Cardiac septum (tissue), 1 donor: Measurements from ENCODE around the gene PIK3R4. TPM values are rescaled to one million over a fixed set of nuclear protein-coding genes. Genes with fewer than 3 reads are reported as not detected.

Experiments used
- DNase-seq: peaks from one replicate; pipeline ENCODE4 v3.0.0-alpha.2; 2020; ENCODE audit warnings: low spot score
- intact Hi-C: fragments of 100-400 bp; cut with DNase I; formaldehyde crosslinking; loops from one replicate; pipeline ENCODE4 v1.14.0; 2022
- total RNA-seq: library from RNA; stranded (reverse); fragmentation: NEBNext Ultra II Directional; extraction: Animal tissue kit (Norgen Biotek cat#: 25700); gene quantifications from one replicate; pipeline ENCODE4 v1.2.1, GENCODE V29; 2021
- donor health status: DM: no; HTN: no; CAD: no.

PIK3R4 gene
- total RNA-seq, 1 donor from 2014 or later = 13.4 TPM

- intact Hi-C loops = no loop called here
These were observed 91.7 kb downstream of the PIK3R4 start for GRCh38 chr3:130654921-130655320.

GRCh38 chr3:130654091-130654490 is 92.5 kb downstream of the PIK3R4 start:
- intact Hi-C loops = no loop called here
- DNase-seq = no peak

More at GRCh38 chr3:130654921-130655320, 91.7 kb downstream of the PIK3R4 start:
- no peak for DNase-seq

- intact Hi-C loops = no loop called here
- no peak for DNase-seq
These were observed 97.5 kb downstream of the PIK3R4 start for GRCh38 chr3:130649061-130649654.

GRCh38 chr3:130648293-130648692 is 98.3 kb downstream of the PIK3R4 start:
- intact Hi-C loops = no loop called here
- DNase-seq = no peak

GRCh38 chr3:130645261-130645660 is 101.4 kb downstream of the PIK3R4 start:
- intact Hi-C loops = no loop called here
- no peak for DNase-seq

GRCh38 chr3:130644628-130645253 is 101.9 kb downstream of the PIK3R4 start:
- DNase-seq = no peak
- intact Hi-C loops = no loop called here

GRCh38 chr3:130640027-130640426 is 106.6 kb downstream of the PIK3R4 start:
- intact Hi-C loops = no loop called here
- no peak for DNase-seq

GRCh38 chr3:130636480-130637234 is 110.0 kb downstream of the PIK3R4 start:
- intact Hi-C loops = no loop called here
- no peak for DNase-seq

GRCh38 chr3:130635978-130636377 is 110.7 kb downstream of the PIK3R4 start:
- DNase-seq = no peak
- intact Hi-C loops = no loop called here

GRCh38 chr3:130635285-130635684 is 111.3 kb downstream of the PIK3R4 start:
- intact Hi-C loops = no loop called here
- DNase-seq = no peak

Other genes starting within 250 kb of the PIK3R4 start
- 0.19 TPM for gene COL6A6, start 229.7 kb downstream of the PIK3R4 start, total RNA-seq
- gene ATP2C1, start 147.3 kb upstream of the PIK3R4 start, total RNA-seq = 60.1 TPM